Measurements from ENCODE around the gene NRM. TPM values are rescaled to one million over a fixed set of nuclear protein-coding genes. Genes with fewer than 3 reads are reported as not detected.

The NRM gene
- total and polyA plus RNA-seq, 2 of the 13 experiments (the other 11 are each of a cell fraction or from before 2014, with no cell fraction given) = 12.5 to 16.0 TPM

- TF ChIP-seq ETS1 (CRISPR knock-in tag; IDR thresholded peaks at IDR 0.05) (no peak), MED13 (CRISPR knock-in tag; IDR thresholded peaks at IDR 0.05) (peak; percentile 10; the same call in 1 of the 2 replicates), MIXL1 (CRISPR knock-in tag; IDR thresholded peaks at IDR 0.05) (no peak), ZNF121 (CRISPR knock-in tag; IDR thresholded peaks at IDR 0.05) (no peak), ARID4A (CRISPR knock-in tag; IDR thresholded peaks at IDR 0.05; ENCODE audit: borderline replicate concordance) (peak; percentile 4; the same call in 1 of the 2 replicates), ZNF280D (CRISPR knock-in tag; IDR thresholded peaks at IDR 0.05) (peak; percentile 20; the same call in 1 of the 2 replicates), THAP9 (CRISPR knock-in tag; IDR thresholded peaks at IDR 0.05; ENCODE audit: borderline replicate concordance) (no peak), IKZF1 (IDR thresholded peaks at IDR 0.05) (no peak), ZNF572 (CRISPR knock-in tag; IDR thresholded peaks at IDR 0.05) (no peak), ZFP90 (CRISPR knock-in tag; IDR thresholded peaks at IDR 0.05; ENCODE audit: borderline replicate concordance) (0 out of 2 replicates have a peak, but pooled peaks have one; percentile 44), ZNF350 (CRISPR knock-in tag; IDR thresholded peaks at IDR 0.05; ENCODE audit: borderline replicate concordance, low read depth) (0 out of 2 replicates have a peak, but pooled peaks have one; percentile 4), ZFP91 (CRISPR knock-in tag; IDR thresholded peaks at IDR 0.05; ENCODE audit: borderline replicate concordance) (peak; percentile 3; the same call in 1 of the 2 replicates)
Observed at GRCh38 chr6:30687659-30688431, 2.9 kb downstream of the NRM start (continued).

Measured in HepG2 (cell line).